ENCODE data around the gene MAPKBP1.

DNA sequence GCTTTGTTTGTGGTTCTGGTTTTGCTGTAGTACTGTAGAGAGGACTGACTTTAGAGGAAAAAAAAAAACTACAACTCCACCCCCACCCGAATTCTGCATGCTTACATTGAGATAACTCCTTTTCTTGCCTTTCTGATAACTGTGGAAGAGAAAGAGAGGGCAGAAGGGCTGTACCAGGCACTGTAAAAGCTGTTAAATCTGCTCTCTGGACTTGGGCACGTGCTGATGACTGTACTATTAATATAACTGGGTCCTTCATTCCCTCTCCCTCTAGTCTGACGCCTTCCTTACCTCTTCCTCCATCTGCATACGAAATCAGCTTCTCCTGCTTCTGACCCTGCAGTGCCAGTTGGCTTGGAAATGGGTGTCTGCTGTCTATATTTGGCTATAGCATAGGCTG lies 15.0 kb downstream of the MAPKBP1 start:
- TF ChIP-seq MXI1 (IDR thresholded peaks at IDR 0.05; ENCODE audit: borderline replicate concordance, low read depth, low read length) (no peak), RAD21 (IDR thresholded peaks at IDR 0.05; ENCODE audit: low read length) (no peak), POLR2A (IDR thresholded peaks at IDR 0.05; ENCODE audit: low read depth, low read length) (no peak), NFE2L2 (IDR thresholded peaks at IDR 0.05; ENCODE audit: low read depth, low read length) (no peak), CEBPB (IDR thresholded peaks at IDR 0.05; ENCODE audit: low read depth, low read length) (no peak), RFX5 (IDR thresholded peaks at IDR 0.05; ENCODE audit: low read depth, low read length) (no peak), MAFK (IDR thresholded peaks at IDR 0.05; ENCODE audit: low read depth, low read length) (no peak), SMC3 (IDR thresholded peaks at IDR 0.05; ENCODE audit: low read depth, low read length) (no peak), FOS (IDR thresholded peaks at IDR 0.05; ENCODE audit: low read depth, low read length) (no peak), RCOR1 (IDR thresholded peaks at IDR 0.05; ENCODE audit: insufficient replicate concordance, low read length) (no peak)
- TF ChIP-seq, protein P1, sequence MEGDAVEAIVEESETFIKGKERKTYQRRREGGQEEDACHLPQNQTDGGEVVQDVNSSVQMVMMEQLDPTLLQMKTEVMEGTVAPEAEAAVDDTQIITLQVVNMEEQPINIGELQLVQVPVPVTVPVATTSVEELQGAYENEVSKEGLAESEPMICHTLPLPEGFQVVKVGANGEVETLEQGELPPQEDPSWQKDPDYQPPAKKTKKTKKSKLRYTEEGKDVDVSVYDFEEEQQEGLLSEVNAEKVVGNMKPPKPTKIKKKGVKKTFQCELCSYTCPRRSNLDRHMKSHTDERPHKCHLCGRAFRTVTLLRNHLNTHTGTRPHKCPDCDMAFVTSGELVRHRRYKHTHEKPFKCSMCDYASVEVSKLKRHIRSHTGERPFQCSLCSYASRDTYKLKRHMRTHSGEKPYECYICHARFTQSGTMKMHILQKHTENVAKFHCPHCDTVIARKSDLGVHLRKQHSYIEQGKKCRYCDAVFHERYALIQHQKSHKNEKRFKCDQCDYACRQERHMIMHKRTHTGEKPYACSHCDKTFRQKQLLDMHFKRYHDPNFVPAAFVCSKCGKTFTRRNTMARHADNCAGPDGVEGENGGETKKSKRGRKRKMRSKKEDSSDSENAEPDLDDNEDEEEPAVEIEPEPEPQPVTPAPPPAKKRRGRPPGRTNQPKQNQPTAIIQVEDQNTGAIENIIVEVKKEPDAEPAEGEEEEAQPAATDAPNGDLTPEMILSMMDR (conservative IDR thresholded peaks at IDR 0.05; ENCODE audit: low read depth, low read length), result no peak
- TF ChIP-seq, protein P2, sequence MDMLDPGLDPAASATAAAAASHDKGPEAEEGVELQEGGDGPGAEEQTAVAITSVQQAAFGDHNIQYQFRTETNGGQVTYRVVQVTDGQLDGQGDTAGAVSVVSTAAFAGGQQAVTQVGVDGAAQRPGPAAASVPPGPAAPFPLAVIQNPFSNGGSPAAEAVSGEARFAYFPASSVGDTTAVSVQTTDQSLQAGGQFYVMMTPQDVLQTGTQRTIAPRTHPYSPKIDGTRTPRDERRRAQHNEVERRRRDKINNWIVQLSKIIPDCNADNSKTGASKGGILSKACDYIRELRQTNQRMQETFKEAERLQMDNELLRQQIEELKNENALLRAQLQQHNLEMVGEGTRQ (IDR thresholded peaks at IDR 0.05; ENCODE audit: low read depth, low read length), result no peak
- TF ChIP-seq, protein P3, sequence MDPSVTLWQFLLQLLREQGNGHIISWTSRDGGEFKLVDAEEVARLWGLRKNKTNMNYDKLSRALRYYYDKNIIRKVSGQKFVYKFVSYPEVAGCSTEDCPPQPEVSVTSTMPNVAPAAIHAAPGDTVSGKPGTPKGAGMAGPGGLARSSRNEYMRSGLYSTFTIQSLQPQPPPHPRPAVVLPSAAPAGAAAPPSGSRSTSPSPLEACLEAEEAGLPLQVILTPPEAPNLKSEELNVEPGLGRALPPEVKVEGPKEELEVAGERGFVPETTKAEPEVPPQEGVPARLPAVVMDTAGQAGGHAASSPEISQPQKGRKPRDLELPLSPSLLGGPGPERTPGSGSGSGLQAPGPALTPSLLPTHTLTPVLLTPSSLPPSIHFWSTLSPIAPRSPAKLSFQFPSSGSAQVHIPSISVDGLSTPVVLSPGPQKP (IDR thresholded peaks at IDR 0.05; ENCODE audit: borderline replicate concordance, low read depth, low read length), result no peak
